CD4-positive, CD25-positive, alpha-beta regulatory T cell (primary cell): Measurements from ENCODE around the gene LCE3D. TPM values are rescaled to one million over a fixed set of nuclear protein-coding genes. Genes with fewer than 3 reads are reported as not detected.

ENCODE experiments used
- ATAC-seq, 2 donors: fragments of 150-1000 bp; cut with Tn5 transposase; one replicate each; pipeline ENCODE4 v1.10.0; 2021; ENCODE audit warnings: low read depth in 2 of 2, moderate number of reproducible peaks in 2 of 2, moderate library complexity in 1 of 2
- DNase-seq, 3 donors: peaks; one replicate each; pipeline versions ENCODE4 v3.0.0 to v3.0.0-alpha.2; 2012 to 2022; ENCODE audit warnings: mixed read lengths in 1 of 3
- H3K27ac ChIP-seq: one replicate; pipeline ENCODE4 v1.7.0; 2013; ENCODE audit warnings: mild to moderate bottlenecking, low read length; ENCODE audit not compliant: insufficient read depth, poor library complexity, severe bottlenecking
- H3K27me3 ChIP-seq: one replicate; pipeline ENCODE4 v1.7.0; 2013; ENCODE audit warnings: low read length; ENCODE audit not compliant: control insufficient read depth, insufficient read depth
- H3K36me3 ChIP-seq: one replicate; pipeline ENCODE4 v1.7.0; 2013; ENCODE audit warnings: mild to moderate bottlenecking, low read length, moderate library complexity; ENCODE audit not compliant: control insufficient read depth, insufficient read depth
- H3K4me1 ChIP-seq: 2 replicates; pipeline ENCODE4 v1.7.0; 2013; ENCODE audit warnings: mild to moderate bottlenecking, low read length; ENCODE audit not compliant: insufficient read depth, control insufficient read depth, poor library complexity, severe bottlenecking
- H3K4me3 ChIP-seq: one replicate; pipeline ENCODE4 v1.7.0; 2013; ENCODE audit warnings: low read depth, mild to moderate bottlenecking, low read length, moderate library complexity
- H3K9me3 ChIP-seq, 2 experiments: 1 replicate in 1 of 2; 2 replicates in 1 of 2; pipeline ENCODE4 v1.7.0; 2013; ENCODE audit warnings: low read length in 2 of 2, mild to moderate bottlenecking in 1 of 2, moderate library complexity in 1 of 2; ENCODE audit not compliant: control insufficient read depth in 2 of 2
- H3K27ac Mint-ChIP-seq, 3 donors: one replicate each; pipeline ENCODE4 v1.8.0; 2020 to 2022; ENCODE audit warnings: mild to moderate bottlenecking in 3 of 3, mixed read lengths in 3 of 3, moderate library complexity in 2 of 3
- H3K27me3 Mint-ChIP-seq: one replicate; pipeline ENCODE4 v1.8.0; 2022; ENCODE audit warnings: mild to moderate bottlenecking, mixed read lengths
- H3K36me3 Mint-ChIP-seq: one replicate; pipeline ENCODE4 v1.8.0; 2020; ENCODE audit warnings: mixed read lengths
- H3K4me1 Mint-ChIP-seq, 4 donors: one replicate each; pipeline ENCODE4 v1.8.0; 2020 to 2022; ENCODE audit warnings: mixed read lengths in 4 of 4, mild to moderate bottlenecking in 1 of 4
- H3K4me3 Mint-ChIP-seq, 4 donors: one replicate each; pipeline ENCODE4 v1.8.0; 2020 to 2022; ENCODE audit warnings: mild to moderate bottlenecking in 4 of 4, mixed read lengths in 4 of 4, moderate library complexity in 3 of 4
- H3K9me3 Mint-ChIP-seq, 7 donors: one replicate each; pipeline ENCODE4 v1.8.0; 2020 to 2022; ENCODE audit warnings: mixed read lengths in 7 of 7, mild to moderate bottlenecking in 3 of 7, moderate library complexity in 2 of 7
- polyA plus RNA-seq, 4 donors: library from polyadenylated mRNA; unstranded; fragments of 300-500 nt; fragmentation: Illumina TruSeq; gene quantifications; one replicate each; pipeline ENCODE4 v1.2.3, GENCODE V29; 2021
- total RNA-seq: library from RNA; stranded (reverse); gene quantifications from one replicate; pipeline ENCODE4 v1.2.3, GENCODE V29; 2022

The LCE3D gene
- total and polyA plus RNA-seq, 5 donors from 2014 or later = not detected

GRCh38 chr1:152546704-152547103 lies 33.6 kb downstream of the LCE3D start:
- H3K36me3 ChIP-seq = no peaks in the 10 kb centered on the region
- H3K27me3 ChIP-seq = peaks cover 1% of the 10 kb centered on the region
- ATAC-seq = no peak
- Mint-ChIP-seq H3K36me3 (no peaks in the 10 kb centered on the region), H3K9me3 (peaks cover 0 to 4% (median 2%) of the 10 kb centered on the region in 7 donors), H3K27ac (no peak overlapping the region), H3K4me1 (no peaks in the 10 kb centered on the region), H3K4me3 (no peak overlapping the region), H3K27me3 (peaks cover 4% of the 10 kb centered on the region)
- no peaks in the 10 kb centered on the region for H3K9me3 ChIP-seq
- no peak overlapping the region for H3K27ac ChIP-seq
- H3K4me3 ChIP-seq = no peak overlapping the region
- H3K4me1 ChIP-seq = no peaks in the 10 kb centered on the region
- DNase-seq = no peak

- Histone ChIP-seq H3K27ac (no peak overlapping the region), H3K4me3 (no peak overlapping the region), H3K27me3 (peaks cover 1% of the 10 kb centered on the region), H3K36me3 (no peaks in the 10 kb centered on the region), H3K9me3 (no peaks in the 10 kb centered on the region), H3K4me1 (no peaks in the 10 kb centered on the region)
- DNase-seq (peak in 1 of 3 donors; percentile 4), ATAC-seq (no peak)
- Mint-ChIP-seq H3K36me3 (no peaks in the 10 kb centered on the region), H3K4me3 (no peak overlapping the region), H3K9me3 (peaks cover 0 to 4% (median 0%) of the 10 kb centered on the region in 7 donors), H3K27me3 (peaks cover 4% of the 10 kb centered on the region), H3K4me1 (no peaks in the 10 kb centered on the region), H3K27ac (no peak overlapping the region)
These were observed 36.5 kb downstream of the LCE3D start for GRCh38 chr1:152543820-152544219.

- no peaks in the 10 kb centered on the region for H3K36me3 ChIP-seq
- H3K27ac ChIP-seq = no peak overlapping the region
- no peaks in the 10 kb centered on the region for H3K9me3 ChIP-seq
- H3K27ac Mint-ChIP-seq = no peak overlapping the region
- DNase-seq (no peak), ATAC-seq (no peak)
- peaks cover 0 to 1% (median 0%) of the 10 kb centered on the region in 7 donors for H3K9me3 Mint-ChIP-seq
- H3K4me1 ChIP-seq = no peaks in the 10 kb centered on the region
- no peak overlapping the region for H3K4me3 Mint-ChIP-seq
- H3K4me3 ChIP-seq = no peak overlapping the region
- peaks cover 4% of the 10 kb centered on the region for H3K27me3 Mint-ChIP-seq
- H3K36me3 Mint-ChIP-seq = no peaks in the 10 kb centered on the region
- no peaks in the 10 kb centered on the region for H3K4me1 Mint-ChIP-seq
- no peaks in the 10 kb centered on the region for H3K27me3 ChIP-seq
These were observed 40.4 kb downstream of the LCE3D start for GRCh38 chr1:152539901-152540300.

- Mint-ChIP-seq H3K9me3 (no peaks in the 10 kb centered on the region), H3K27ac (no peak overlapping the region), H3K36me3 (no peaks in the 10 kb centered on the region), H3K27me3 (no peaks in the 10 kb centered on the region), H3K4me1 (no peaks in the 10 kb centered on the region), H3K4me3 (no peak overlapping the region)
- no peak overlapping the region for H3K4me3 ChIP-seq
- ATAC-seq (no peak), DNase-seq (no peak)
- H3K9me3 ChIP-seq = no peaks in the 10 kb centered on the region
- H3K27me3 ChIP-seq = peaks cover 2% of the 10 kb centered on the region
- no peaks in the 10 kb centered on the region for H3K36me3 ChIP-seq
- no peak overlapping the region for H3K27ac ChIP-seq
- H3K4me1 ChIP-seq = no peaks in the 10 kb centered on the region
These were observed 42.8 kb downstream of the LCE3D start for GRCh38 chr1:152537496-152537895.

GRCh38 chr1:152535774-152536173 lies 44.5 kb downstream of the LCE3D start:
- H3K27ac Mint-ChIP-seq = no peak overlapping the region
- H3K4me1 ChIP-seq = no peaks in the 10 kb centered on the region
- no peaks in the 10 kb centered on the region for H3K36me3 ChIP-seq
- ATAC-seq (no peak), DNase-seq (no peak)
- H3K27ac ChIP-seq = no peak overlapping the region
- peaks cover 2% of the 10 kb centered on the region for H3K27me3 ChIP-seq
- H3K4me3 Mint-ChIP-seq = no peak overlapping the region
- H3K27me3 Mint-ChIP-seq = peaks cover 10% of the 10 kb centered on the region
- H3K4me1 Mint-ChIP-seq = no peaks in the 10 kb centered on the region
- H3K36me3 Mint-ChIP-seq = no peaks in the 10 kb centered on the region
- peaks cover 0 to 2% (median 0%) of the 10 kb centered on the region in 7 donors for H3K9me3 Mint-ChIP-seq
- no peak overlapping the region for H3K4me3 ChIP-seq
- H3K9me3 ChIP-seq = no peaks in the 10 kb centered on the region

GRCh38 chr1:152533327-152533938 lies 46.9 kb downstream of the LCE3D start:
- Mint-ChIP-seq H3K27me3 (peaks cover 15% of the 10 kb centered on the region), H3K36me3 (no peaks in the 10 kb centered on the region), H3K9me3 (peaks cover 0 to 4% (median 0%) of the 10 kb centered on the region in 7 donors), H3K4me3 (no peak overlapping the region), H3K27ac (no peak overlapping the region), H3K4me1 (no peaks in the 10 kb centered on the region)
- ATAC-seq = no peak
- H3K27me3 ChIP-seq = peaks cover 2% of the 10 kb centered on the region
- H3K4me3 ChIP-seq = no peak overlapping the region
- no peaks in the 10 kb centered on the region for H3K36me3 ChIP-seq
- DNase-seq = peak in 1 of 3 donors; percentile 39
- no peak overlapping the region for H3K27ac ChIP-seq
- no peaks in the 10 kb centered on the region for H3K4me1 ChIP-seq
- H3K9me3 ChIP-seq = no peaks in the 10 kb centered on the region

Other genes with a start within 250 kb of the LCE3D start
- not detected for gene FLG2, start 220.5 kb downstream of the LCE3D start, total RNA-seq
- gene FLG2, start 220.5 kb downstream of the LCE3D start, polyA plus RNA-seq = not detected
- gene CRNN, start 166.3 kb downstream of the LCE3D start, total RNA-seq = not detected
- gene CRNN, start 166.3 kb downstream of the LCE3D start, polyA plus RNA-seq = not detected
- gene LCE5A, start 69.7 kb downstream of the LCE3D start, total RNA-seq = not detected
- not detected for gene LCE5A, start 69.7 kb downstream of the LCE3D start, polyA plus RNA-seq
- not detected for gene CRCT1, start 66.0 kb downstream of the LCE3D start, total RNA-seq
- not detected for gene CRCT1, start 66.0 kb downstream of the LCE3D start, polyA plus RNA-seq
- not detected for gene LCE3E, start 13.7 kb downstream of the LCE3D start, total RNA-seq
- not detected for gene LCE3E, start 13.7 kb downstream of the LCE3D start, polyA plus RNA-seq
- not detected for gene LCE3C, start 19.7 kb upstream of the LCE3D start, total RNA-seq
- not detected for gene LCE3C, start 19.7 kb upstream of the LCE3D start, polyA plus RNA-seq
- gene LCE3B, start 33.3 kb upstream of the LCE3D start, total RNA-seq = not detected
- gene LCE3B, start 33.3 kb upstream of the LCE3D start, polyA plus RNA-seq = not detected
- not detected for gene LCE3A, start 42.6 kb upstream of the LCE3D start, total RNA-seq
- gene LCE3A, start 42.6 kb upstream of the LCE3D start, polyA plus RNA-seq = not detected
- gene LCE2D, start 82.9 kb upstream of the LCE3D start, total RNA-seq = not detected
- gene LCE2D, start 82.9 kb upstream of the LCE3D start, polyA plus RNA-seq = not detected
- not detected for gene LCE2C, start 94.8 kb upstream of the LCE3D start, total RNA-seq
- not detected for gene LCE2C, start 94.8 kb upstream of the LCE3D start, polyA plus RNA-seq
- not detected for gene LCE2B, start 105.6 kb upstream of the LCE3D start, total RNA-seq
- not detected for gene LCE2B, start 105.6 kb upstream of the LCE3D start, polyA plus RNA-seq
- gene LCE2A, start 117.8 kb upstream of the LCE3D start, total RNA-seq = not detected
- not detected for gene LCE2A, start 117.8 kb upstream of the LCE3D start, polyA plus RNA-seq
- not detected for gene LCE4A, start 127.6 kb upstream of the LCE3D start, total RNA-seq
- gene LCE4A, start 127.6 kb upstream of the LCE3D start, polyA plus RNA-seq = not detected
- not detected for gene KPRP, start 177.5 kb upstream of the LCE3D start, total RNA-seq
- gene KPRP, start 177.5 kb upstream of the LCE3D start, polyA plus RNA-seq = not detected
- not detected for gene LCE1F, start 194.6 kb upstream of the LCE3D start, total RNA-seq
- gene LCE1F, start 194.6 kb upstream of the LCE3D start, polyA plus RNA-seq = not detected
- gene LCE1E, start 205.7 kb upstream of the LCE3D start, total RNA-seq = not detected
- gene LCE1E, start 205.7 kb upstream of the LCE3D start, polyA plus RNA-seq = not detected
- not detected for gene LCE1D, start 216.2 kb upstream of the LCE3D start, total RNA-seq
- gene LCE1D, start 216.2 kb upstream of the LCE3D start, polyA plus RNA-seq = not detected
- gene LCE1C, start 226.1 kb upstream of the LCE3D start, total RNA-seq = not detected
- not detected for gene LCE1C, start 226.1 kb upstream of the LCE3D start, polyA plus RNA-seq
- not detected for gene LCE1B, start 231.5 kb upstream of the LCE3D start, total RNA-seq
- gene LCE1B, start 231.5 kb upstream of the LCE3D start, polyA plus RNA-seq = not detected
- not detected for gene LCE1A, start 247.0 kb upstream of the LCE3D start, total RNA-seq
- gene LCE1A, start 247.0 kb upstream of the LCE3D start, polyA plus RNA-seq = not detected